Right atrium auricular region (tissue), 2 donors: ENCODE measurements around the gene NEDD9. TPM values are rescaled to one million over a fixed set of nuclear protein-coding genes. Genes with fewer than 3 reads are reported as not detected.

Experiments
- DNase-seq: peaks from one replicate; pipeline ENCODE4 v3.0.0-alpha.2; 2019; ENCODE audit warnings: low spot score
- H3K27ac ChIP-seq, 2 donors: fragments of 200-600 bp; sonication (generic); 1 replicate in 1 of 2; 2 replicates in 1 of 2; pipeline ENCODE4 v1.5.1; 2016 to 2019
- H3K27me3 ChIP-seq, 2 donors: fragments of 200-600 bp; sonication (generic); one replicate each; pipeline versions ENCODE4 v1.5.1 to v1.6.0; 2017 to 2019
- H3K36me3 ChIP-seq: fragments of 200-600 bp; sonication (generic); one replicate; pipeline ENCODE4 v1.5.1; 2016
- H3K4me1 ChIP-seq, 2 donors: fragments of 200-600 bp; sonication (generic); one replicate each; pipeline versions ENCODE4 v1.5.1 to v1.6.0; 2017 to 2019
- H3K4me3 ChIP-seq, 2 donors: fragments of 200-600 bp; sonication (generic); 1 replicate in 1 of 2; 2 replicates in 1 of 2; pipeline ENCODE4 v1.5.1; 2017 to 2019; ENCODE audit warnings: mild to moderate bottlenecking in 1 of 2, moderate library complexity in 1 of 2
- H3K9me3 ChIP-seq, 2 donors: fragments of 200-600 bp; sonication (generic); one replicate each; pipeline ENCODE4 v1.5.1; 2019
- CTCF ChIP-seq, 2 donors: fragments of 200-600 bp; sonication (generic); IDR thresholded peaks; one replicate each; pipeline ENCODE4 v1.5.1; 2019; ENCODE audit warnings: antibody characterized with exemption in 2 of 2
- total RNA-seq, 2 donors: library from RNA; depleted of rRNA; stranded (reverse); fragments of >200 nt; gene quantifications; one replicate each; pipeline ENCODE4 v1.1.0, GENCODE V29; 2016

The NEDD9 gene
- total RNA-seq, 2 donors from 2014 or later = 47.3 to 56.2 TPM

- no peak for TF ChIP-seq CTCF (IDR thresholded peaks at IDR 0.05)
- H3K4me3 ChIP-seq = no peak overlapping the region
- no peaks in the 10 kb centered on the region for H3K4me1 ChIP-seq
- no peak for DNase-seq
- H3K9me3 ChIP-seq = peaks cover 0 to 9% of the 10 kb centered on the region in 2 donors
- peaks cover 55% of the 10 kb centered on the region for H3K36me3 ChIP-seq
- H3K27me3 ChIP-seq = no peaks in the 10 kb centered on the region
- H3K27ac ChIP-seq = no peak overlapping the region
Observed at GRCh38 chr6:11185204-11185842, 47.1 kb downstream of the NEDD9 start.

DNA sequence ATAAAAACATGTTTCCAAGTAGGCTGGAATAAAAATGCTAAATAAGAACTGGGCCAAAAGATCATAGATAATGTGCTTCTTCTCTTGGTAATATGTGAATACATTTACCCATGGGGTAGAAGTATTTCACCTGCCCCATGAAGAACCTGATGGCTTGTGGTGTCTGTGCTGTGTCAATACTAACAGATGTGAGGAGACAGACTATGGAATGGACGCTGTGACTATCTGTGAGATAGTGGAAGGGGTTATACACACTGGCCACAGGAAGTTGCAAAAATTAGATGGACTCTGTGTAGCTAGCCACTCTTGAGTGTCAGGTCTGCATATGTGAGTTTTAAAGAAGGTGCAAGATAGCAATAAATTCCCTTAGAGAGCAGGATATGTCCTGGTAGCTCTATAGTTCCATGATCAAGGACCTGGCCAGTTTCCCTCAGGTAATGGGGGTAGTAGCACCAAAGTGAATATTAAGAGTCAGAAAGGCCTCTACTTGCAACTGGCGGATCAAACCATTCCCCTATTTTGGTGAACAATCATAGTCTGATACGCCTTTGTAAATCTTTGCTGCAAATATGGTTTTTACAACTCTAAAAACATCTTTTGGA is 48.6 kb downstream of the NEDD9 start:
- peaks cover 0 to 9% of the 10 kb centered on the region in 2 donors for H3K9me3 ChIP-seq
- no peak overlapping the region for H3K4me3 ChIP-seq
- H3K27ac ChIP-seq = no peak overlapping the region
- no peaks in the 10 kb centered on the region for H3K4me1 ChIP-seq
- H3K27me3 ChIP-seq = no peaks in the 10 kb centered on the region
- TF ChIP-seq CTCF (IDR thresholded peaks at IDR 0.05) = no peak
- H3K36me3 ChIP-seq = peaks cover 40% of the 10 kb centered on the region
- no peak for DNase-seq

GRCh38 chr6:11181478-11182136 is 50.9 kb downstream of the NEDD9 start:
- Histone ChIP-seq H3K36me3 (peaks cover 19% of the 10 kb centered on the region), H3K9me3 (peaks cover 0 to 9% of the 10 kb centered on the region in 2 donors), H3K27ac (no peak overlapping the region), H3K27me3 (no peaks in the 10 kb centered on the region), H3K4me1 (no peaks in the 10 kb centered on the region), H3K4me3 (no peak overlapping the region)
- DNase-seq = no peak
- no peak for TF ChIP-seq CTCF (IDR thresholded peaks at IDR 0.05)

- Histone ChIP-seq H3K4me1 (no peaks in the 10 kb centered on the region), H3K4me3 (no peak overlapping the region), H3K27me3 (no peaks in the 10 kb centered on the region), H3K9me3 (peaks cover 0 to 9% of the 10 kb centered on the region in 2 donors), H3K27ac (no peak overlapping the region), H3K36me3 (peaks cover 2% of the 10 kb centered on the region)
- no peak for DNase-seq
- no peak for TF ChIP-seq CTCF (IDR thresholded peaks at IDR 0.05)
Observed at GRCh38 chr6:11179419-11180202, 52.9 kb downstream of the NEDD9 start.

DNA sequence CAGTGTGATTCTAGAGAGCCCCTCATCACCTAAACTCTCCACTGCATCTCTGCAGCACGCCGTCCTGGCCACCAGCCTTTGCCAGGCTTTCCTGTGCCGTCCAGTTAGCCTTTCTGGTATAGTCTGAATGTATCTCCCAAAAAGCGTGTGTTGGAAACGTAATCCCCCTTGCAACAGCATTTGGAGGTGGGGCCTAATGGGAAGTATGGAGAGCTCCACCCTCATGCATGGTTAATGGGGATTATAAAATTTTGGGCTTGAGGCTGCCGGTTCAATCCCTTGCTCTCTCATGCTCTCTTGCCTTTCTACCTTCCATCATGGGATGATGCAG is 53.4 kb downstream of the NEDD9 start:
- Histone ChIP-seq H3K4me3 (no peak overlapping the region), H3K9me3 (peaks cover 0 to 9% of the 10 kb centered on the region in 2 donors), H3K36me3 (no peaks in the 10 kb centered on the region), H3K27ac (no peak overlapping the region), H3K27me3 (no peaks in the 10 kb centered on the region), H3K4me1 (no peaks in the 10 kb centered on the region)
- TF ChIP-seq CTCF (IDR thresholded peaks at IDR 0.05) = no peak
- DNase-seq = no peak
